ENCODE data around the gene SOCS2. TPM values are rescaled to one million over a fixed set of nuclear protein-coding genes. Genes with fewer than 3 reads are reported as not detected.
A peak's percentile ranks its signal among the peaks of the same experiment; 100 is the strongest.

Gene SOCS2
- total RNA-seq, 4 donors from 2014 or later = 18.8 to 76.8 (median 42.0) TPM

GRCh38 chr12:93571365-93571924 lies 1.0 kb upstream of the SOCS2 start:
- Histone ChIP-seq H3K9me3 (no peaks in the 10 kb centered on the region), H3K36me3 (no peaks in the 10 kb centered on the region), H3K27me3 (peaks cover 0 to 21% of the 10 kb centered on the region in 2 donors), H3K27ac (peak overlapping the region; percentile 74 to 85 (median 80)), H3K4me1 (peaks cover 0 to 40% (median 13%) of the 10 kb centered on the region in 4 donors), H3K4me3 (peak overlapping the region; percentile 63 to 86 (median 72))
- WGBS, 2 donors = 1 to 2% methylated on average over 27 to 34 of the region's 47 CpGs
- TF ChIP-seq CTCF (IDR thresholded peaks at IDR 0.05) (peak in 2 of 5 experiments; percentile 15 to 30), POLR2A (IDR thresholded peaks at IDR 0.05) (no peak)
- peak; percentile 32 to 35 for DNase-seq (ENCODE audit: low spot score in 2 of 2)

DNA sequence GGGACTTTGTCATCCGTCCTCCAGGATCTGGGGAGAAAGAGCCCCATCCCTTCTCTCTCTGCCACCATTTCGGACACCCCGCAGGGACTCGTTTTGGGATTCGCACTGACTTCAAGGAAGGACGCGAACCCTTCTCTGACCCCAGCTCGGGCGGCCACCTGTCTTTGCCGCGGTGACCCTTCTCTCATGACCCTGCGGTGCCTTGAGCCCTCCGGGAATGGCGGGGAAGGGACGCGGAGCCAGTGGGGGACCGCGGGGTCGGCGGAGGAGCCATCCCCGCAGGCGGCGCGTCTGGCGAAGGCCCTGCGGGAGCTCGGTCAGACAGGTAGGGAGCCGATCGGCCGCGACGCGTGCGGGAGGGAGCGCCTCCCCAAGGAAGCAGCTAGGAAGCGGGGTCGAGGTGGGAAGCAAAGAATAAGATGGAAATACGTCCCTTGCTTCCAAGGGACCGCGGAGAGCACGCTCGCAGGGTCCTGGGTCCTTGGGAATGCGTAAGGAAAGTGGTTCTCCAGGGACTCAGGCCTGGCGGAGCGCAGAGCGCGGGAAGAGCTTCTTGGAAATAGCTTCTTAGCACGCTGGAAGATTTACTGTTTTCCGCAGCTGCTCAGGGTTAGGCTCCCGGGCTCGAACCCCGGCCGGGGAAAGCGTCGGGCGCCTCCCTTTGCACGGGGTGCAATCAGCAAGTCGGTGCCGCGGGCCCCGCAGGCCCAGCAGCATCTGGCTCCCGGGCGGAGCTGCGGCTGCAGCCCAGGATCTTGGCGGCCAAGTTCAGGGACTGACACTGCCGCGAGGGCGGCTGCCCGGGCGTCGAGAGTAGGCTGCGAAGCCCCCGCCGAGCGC lies 457 bp downstream of the SOCS2 start:
- no peaks in the 10 kb centered on the region for H3K9me3 ChIP-seq
- no peaks in the 10 kb centered on the region for H3K36me3 ChIP-seq
- peak overlapping the region; percentile 63 to 86 (median 72) for H3K4me3 ChIP-seq
- peaks cover 0 to 40% (median 13%) of the 10 kb centered on the region in 4 donors for H3K4me1 ChIP-seq
- 0 to 2% methylated on average over 28 to 62 of the region's 75 CpGs for WGBS, 2 donors
- TF ChIP-seq EP300 (IDR thresholded peaks at IDR 0.05) (no peak), CTCF (IDR thresholded peaks at IDR 0.05) (no peak), POLR2A (IDR thresholded peaks at IDR 0.05) (no peak)
- no peak for DNase-seq (ENCODE audit: low spot score in 2 of 2)
- H3K27ac ChIP-seq = peak overlapping the region; percentile 42 to 85 (median 72)
- H3K27me3 ChIP-seq = peaks cover 0 to 21% of the 10 kb centered on the region in 2 donors

GRCh38 chr12:93573552-93574223 lies 1.2 kb downstream of the SOCS2 start:
- no peak for DNase-seq (ENCODE audit: low spot score in 2 of 2)
- WGBS, 2 donors = 14 to 15% methylated on average over 21 of the region's 21 CpGs
- Histone ChIP-seq H3K27ac (peak overlapping the region in 2 of 4 donors; percentile 82 to 85), H3K9me3 (no peaks in the 10 kb centered on the region), H3K4me1 (peaks cover 0 to 40% (median 13%) of the 10 kb centered on the region in 4 donors), H3K4me3 (peak overlapping the region; percentile 63 to 86 (median 72)), H3K27me3 (peaks cover 0 to 21% of the 10 kb centered on the region in 2 donors), H3K36me3 (no peaks in the 10 kb centered on the region)
- no peak for TF ChIP-seq EP300 (IDR thresholded peaks at IDR 0.05)
- TF ChIP-seq CTCF (IDR thresholded peaks at IDR 0.05) = no peak
- no peak for TF ChIP-seq POLR2A (IDR thresholded peaks at IDR 0.05)

- Histone ChIP-seq H3K4me1 (peaks cover 0 to 17% (median 10%) of the 10 kb centered on the region in 4 donors), H3K27ac (no peak overlapping the region), H3K36me3 (no peaks in the 10 kb centered on the region), H3K4me3 (no peak overlapping the region), H3K9me3 (no peaks in the 10 kb centered on the region), H3K27me3 (peaks cover 0 to 18% of the 10 kb centered on the region in 2 donors)
- no peak for DNase-seq (ENCODE audit: low spot score in 2 of 2)
- 70 to 83% methylated on average over 3 of the region's 3 CpGs for WGBS, 2 donors
- TF ChIP-seq EP300 (IDR thresholded peaks at IDR 0.05) = no peak
- no peak for TF ChIP-seq CTCF (IDR thresholded peaks at IDR 0.05)
- no peak for TF ChIP-seq POLR2A (IDR thresholded peaks at IDR 0.05)
These were observed 4.7 kb downstream of the SOCS2 start for GRCh38 chr12:93577222-93577621.
